ENCODE results near the gene IDI2.
"Not testable (repeated sequence)": the region's sequence is repeated elsewhere in the genome, so short reads cannot be mapped to it uniquely, and the experiment has no call there.

Gene IDI2

DNA sequence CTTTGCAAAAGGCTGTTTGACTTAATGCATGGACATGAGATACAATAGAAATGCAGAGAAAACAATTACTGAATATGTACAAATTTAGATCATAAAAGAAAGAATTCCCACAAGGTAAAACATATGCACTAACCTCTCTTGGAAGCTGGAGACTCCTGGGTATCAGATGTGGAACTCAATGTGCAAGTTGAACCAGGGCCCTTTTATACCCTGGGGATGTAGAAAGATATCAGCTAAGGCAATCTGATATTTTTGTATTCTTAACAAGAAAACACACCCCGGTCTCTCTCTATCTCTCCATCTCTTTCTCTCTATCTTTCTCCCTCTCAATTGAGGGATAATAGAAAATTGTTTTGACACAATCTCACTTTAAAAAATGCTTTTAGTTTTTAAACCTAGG, at the start of gene IDI2:
IDI2 (minus strand) TSS at position 177 of the 400 bp plus-strand sequence. CDS start 1,136 bp downstream, outside the sequence.
- FAIRE-seq (no peak), DNase-seq (ENCODE audit: extremely low spot score, insufficient read length, low read depth) (no peak)

GRCh38 chr10:1074748-1075308, 49.2 kb upstream of the IDI2 start:
- DNase-seq (ENCODE audit: extremely low spot score, insufficient read length, low read depth) (no peak), FAIRE-seq (no peak)

DNA sequence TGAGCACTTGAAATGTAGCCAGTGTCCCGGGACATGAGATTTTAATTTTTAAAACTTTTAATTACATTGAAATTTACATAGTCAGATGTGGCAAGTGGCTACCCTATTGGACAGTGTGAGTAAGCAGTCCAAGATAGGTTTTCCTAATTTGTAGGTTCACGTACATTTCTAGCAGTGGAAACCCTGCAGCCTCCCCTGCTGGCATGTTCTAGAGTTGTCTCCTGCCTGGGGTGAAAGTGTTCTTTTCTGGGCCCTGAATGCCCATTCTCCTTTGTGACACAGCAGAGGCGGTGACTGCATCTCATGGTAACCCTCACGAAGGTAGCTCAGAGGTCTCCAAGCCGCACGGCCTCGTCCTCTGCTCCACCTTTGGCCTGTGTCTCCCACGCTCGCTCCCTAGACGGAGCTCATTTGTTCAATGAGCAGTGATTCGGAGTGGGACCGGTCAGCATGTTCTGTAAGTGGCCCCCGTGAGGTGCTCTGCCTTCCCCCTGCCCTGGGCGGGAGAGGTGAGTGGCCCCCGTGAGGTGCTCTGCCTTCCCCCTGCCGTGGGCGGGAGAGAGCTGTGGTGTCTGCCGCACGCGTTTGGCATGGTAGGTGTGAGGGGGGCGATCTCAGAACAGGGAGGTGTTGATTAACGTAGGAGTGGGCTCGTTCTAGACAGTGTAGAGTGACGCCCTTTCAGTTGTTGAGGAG, 48.5 kb upstream of the IDI2 start:
- DNase-seq (ENCODE audit: extremely low spot score, insufficient read length, low read depth): no peak
- FAIRE-seq: no peak

- FAIRE-seq (no peak), DNase-seq (ENCODE audit: extremely low spot score, insufficient read length, low read depth) (no peak)
Observed at GRCh38 chr10:1070919-1071318, 45.3 kb upstream of the IDI2 start.

- no peak for DNase-seq (ENCODE audit: extremely low spot score, insufficient read length, low read depth)
- no peak for FAIRE-seq
Observed at GRCh38 chr10:1068380-1069361, 43.0 kb upstream of the IDI2 start.

GRCh38 chr10:1066734-1067133, 41.1 kb upstream of the IDI2 start:
- not testable (repeated sequence) for FAIRE-seq; DNase-seq (ENCODE audit: extremely low spot score, insufficient read length, low read depth)

DNA sequence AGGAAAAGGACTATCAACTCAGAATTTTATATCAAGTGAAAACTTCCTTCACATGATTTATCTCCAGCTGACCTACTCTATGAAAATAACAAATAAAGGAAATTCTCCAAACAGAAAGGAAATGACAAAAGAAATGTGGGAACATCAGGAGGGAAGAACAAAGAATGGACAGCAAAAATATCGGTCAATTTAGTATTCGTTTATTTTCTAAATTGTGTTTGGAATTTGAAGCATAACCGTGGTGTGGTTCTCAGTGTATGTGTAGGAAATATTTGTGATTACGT, 39.2 kb upstream of the IDI2 start:
- FAIRE-seq: no peak
- DNase-seq (ENCODE audit: extremely low spot score, insufficient read length, low read depth): no peak

GRCh38 chr10:1063232-1063865, 37.7 kb upstream of the IDI2 start:
- DNase-seq (ENCODE audit: extremely low spot score, insufficient read length, low read depth) (no peak), FAIRE-seq (no peak)

- FAIRE-seq: no peak
- DNase-seq (ENCODE audit: extremely low spot score, insufficient read length, low read depth): no peak
Observed at GRCh38 chr10:1061930-1062774, 36.5 kb upstream of the IDI2 start.

DNA sequence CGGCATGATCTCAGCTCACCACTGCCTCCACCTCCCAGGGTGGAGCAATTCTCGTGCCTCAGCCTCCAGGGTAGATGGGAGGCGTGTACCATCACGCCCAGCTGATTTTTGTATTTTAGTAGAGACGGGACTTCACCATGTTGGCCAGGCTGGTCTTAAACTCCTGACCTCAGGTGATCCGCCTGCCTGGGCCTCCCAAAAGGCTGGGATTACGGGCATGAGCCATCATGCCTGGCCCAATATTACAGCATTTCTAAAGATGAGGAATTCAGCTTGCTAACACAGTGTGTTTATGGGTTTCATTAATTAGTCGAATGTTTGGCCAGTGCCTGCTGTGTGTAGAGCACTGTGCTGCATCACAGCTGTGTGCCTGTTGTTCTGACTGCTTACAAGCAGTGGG, 34.2 kb upstream of the IDI2 start:
- FAIRE-seq: no peak
- no peak for DNase-seq (ENCODE audit: extremely low spot score, insufficient read length, low read depth)

GRCh38 chr10:1058017-1058416, 32.4 kb upstream of the IDI2 start:
- DNase-seq (ENCODE audit: extremely low spot score, insufficient read length, low read depth) (no peak), FAIRE-seq (no peak)

GRCh38 chr10:1057106-1057657, 31.5 kb upstream of the IDI2 start:
- FAIRE-seq: peak; percentile 69

DNA sequence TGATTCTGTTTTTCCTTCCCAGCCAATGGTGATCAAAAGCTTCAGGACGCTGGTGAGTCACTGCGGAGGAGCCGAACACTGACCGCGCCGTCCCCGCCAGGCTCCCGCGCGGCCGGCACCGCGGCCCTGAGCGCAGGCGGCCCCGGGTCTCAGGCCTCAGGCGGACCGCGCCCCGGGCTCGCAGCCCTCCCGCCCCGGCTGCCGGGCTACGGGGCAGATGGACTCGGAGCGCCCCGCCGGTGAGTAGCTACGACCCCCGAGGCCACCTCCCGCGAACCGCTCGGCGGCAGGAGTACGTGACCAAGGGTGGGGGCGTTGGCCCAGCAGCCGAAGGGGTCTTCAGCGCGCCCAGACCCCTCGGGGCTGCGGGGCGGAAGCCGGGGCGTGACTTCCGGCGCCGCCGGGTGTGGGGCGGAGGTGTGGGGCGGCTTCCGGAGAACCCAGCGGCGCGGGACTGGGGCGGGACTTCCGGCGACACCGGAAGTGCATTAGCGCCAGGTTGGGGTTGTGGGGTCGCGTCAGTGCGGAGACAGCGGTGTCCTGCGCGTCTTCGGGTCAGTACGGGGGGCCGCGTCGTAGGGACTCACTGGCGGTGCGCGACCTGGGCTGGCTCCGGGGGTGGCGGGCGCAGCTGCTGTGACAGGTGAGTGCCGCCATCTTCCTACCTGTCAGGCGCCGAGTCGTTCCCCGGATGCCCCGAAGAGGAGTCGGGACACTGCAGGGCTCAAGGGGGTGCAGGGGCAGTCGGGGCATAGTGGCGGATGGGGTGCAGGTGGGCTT, 30.9 kb upstream of the IDI2 start, which contains the start of gene WDR37:
WDR37 (plus strand) TSS at position 60 of the 780 bp plus-strand sequence. CDS start 15,771 bp downstream, outside the sequence.
- peak; percentile 83 for FAIRE-seq

More at GRCh38 chr10:1057106-1057657, 31.5 kb upstream of the IDI2 start:
- DNase-seq (ENCODE audit: extremely low spot score, insufficient read length, low read depth): no peak

DNA sequence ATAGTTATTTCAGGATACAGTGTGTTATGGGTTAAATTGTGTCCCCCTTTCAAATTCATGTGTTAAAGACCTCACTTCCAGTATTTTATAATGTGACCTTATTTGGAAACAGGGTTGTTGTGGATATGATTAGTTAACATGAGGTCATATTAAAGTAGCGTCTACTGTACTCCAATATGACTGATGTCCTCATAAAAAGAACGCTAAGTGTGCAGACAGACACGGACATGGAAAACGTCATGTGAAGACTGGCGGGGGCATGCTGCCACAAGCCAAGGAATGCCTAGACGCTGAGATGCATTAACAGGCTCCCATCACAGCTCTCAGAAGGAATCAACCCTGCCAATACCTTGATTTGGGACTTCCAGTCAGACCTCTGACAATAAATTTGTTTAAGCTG, 29.0 kb upstream of the IDI2 start:
- no peak for FAIRE-seq
- DNase-seq (ENCODE audit: extremely low spot score, insufficient read length, low read depth): no peak

More for the DNA sequence above, 30.9 kb upstream of the IDI2 start, which contains the start of gene WDR37:
- DNase-seq (ENCODE audit: extremely low spot score, insufficient read length, low read depth): peak; percentile 86

DNA sequence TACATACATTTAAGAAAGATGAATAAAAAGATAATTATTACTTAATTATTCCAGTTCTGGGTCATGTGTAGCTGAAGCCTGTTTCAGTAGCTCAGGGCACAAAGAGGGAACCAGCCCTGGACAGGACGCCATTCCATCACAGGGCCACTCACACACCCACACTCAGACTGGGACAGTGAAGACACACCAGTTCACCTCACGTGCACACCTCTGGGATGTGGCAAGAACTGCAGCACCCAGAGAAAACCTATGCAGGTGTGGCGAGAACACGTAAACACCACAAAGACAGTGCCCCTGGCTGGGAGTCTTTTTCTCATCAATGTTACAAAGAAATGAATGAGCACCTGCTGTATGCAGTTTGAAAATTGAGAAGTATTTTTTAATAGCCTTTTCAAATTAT, 24.9 kb upstream of the IDI2 start:
- peak; percentile 49 for FAIRE-seq
- DNase-seq (ENCODE audit: extremely low spot score, insufficient read length, low read depth): no peak

DNA sequence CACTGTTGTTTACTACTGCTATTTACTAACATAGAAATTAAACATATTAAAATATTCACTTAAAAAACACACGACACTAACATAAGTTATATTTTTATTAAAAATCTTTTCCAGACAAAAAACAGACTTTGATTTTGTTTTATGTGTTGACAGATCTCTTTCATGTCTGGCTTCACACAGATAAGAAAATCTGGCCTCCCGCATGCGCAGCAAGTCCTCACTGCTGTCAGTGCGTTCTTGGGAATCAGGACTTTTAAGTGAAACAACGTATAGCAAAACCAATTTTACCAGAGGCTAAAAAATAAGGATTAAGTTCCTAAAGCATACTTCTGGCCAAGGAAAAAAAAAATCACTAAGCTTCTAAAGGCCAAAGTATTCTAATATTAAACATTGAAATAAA, 24.5 kb upstream of the IDI2 start:
- FAIRE-seq (no peak), DNase-seq (ENCODE audit: extremely low spot score, insufficient read length, low read depth) (no peak)

DNA sequence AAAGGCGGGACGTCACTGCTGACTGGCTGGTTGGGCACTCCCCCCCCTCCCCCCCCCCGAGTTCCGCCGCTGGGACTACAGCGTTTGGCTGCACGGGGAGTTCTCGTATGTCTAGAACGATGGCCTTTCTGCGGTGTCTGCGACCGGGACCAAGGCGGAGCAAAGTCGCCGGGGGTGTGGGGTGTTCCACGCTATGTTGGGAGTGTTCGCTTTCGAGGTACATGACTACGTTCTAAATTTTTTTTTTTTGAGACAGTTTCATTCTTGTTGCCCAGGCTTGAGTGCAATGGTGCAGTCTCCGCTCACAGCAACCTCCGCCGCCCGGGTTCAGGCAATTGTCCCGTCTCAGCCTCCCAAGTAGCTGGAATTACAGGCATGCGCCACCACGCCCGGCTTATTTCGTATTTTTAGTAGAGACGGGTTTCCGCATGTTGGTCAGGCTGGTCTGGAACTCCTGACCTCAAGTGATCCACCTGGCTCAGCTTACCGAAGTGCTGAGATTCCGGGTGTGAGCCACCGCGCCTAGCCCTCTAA, 23.8 kb upstream of the IDI2 start:
- no peak for FAIRE-seq
- no peak for DNase-seq (ENCODE audit: extremely low spot score, insufficient read length, low read depth)
